COLO829 (cell line): ENCODE results near the gene LRRN4CL.

Source experiments
- DNase-seq: peaks from one replicate; pipeline ENCODE4 v3.0.0; 2012; ENCODE audit warnings: low spot score

Gene LRRN4CL

GRCh38 chr11:62646825-62647608, 42.3 kb downstream of the LRRN4CL start:
- DNase-seq = no peak

DNA sequence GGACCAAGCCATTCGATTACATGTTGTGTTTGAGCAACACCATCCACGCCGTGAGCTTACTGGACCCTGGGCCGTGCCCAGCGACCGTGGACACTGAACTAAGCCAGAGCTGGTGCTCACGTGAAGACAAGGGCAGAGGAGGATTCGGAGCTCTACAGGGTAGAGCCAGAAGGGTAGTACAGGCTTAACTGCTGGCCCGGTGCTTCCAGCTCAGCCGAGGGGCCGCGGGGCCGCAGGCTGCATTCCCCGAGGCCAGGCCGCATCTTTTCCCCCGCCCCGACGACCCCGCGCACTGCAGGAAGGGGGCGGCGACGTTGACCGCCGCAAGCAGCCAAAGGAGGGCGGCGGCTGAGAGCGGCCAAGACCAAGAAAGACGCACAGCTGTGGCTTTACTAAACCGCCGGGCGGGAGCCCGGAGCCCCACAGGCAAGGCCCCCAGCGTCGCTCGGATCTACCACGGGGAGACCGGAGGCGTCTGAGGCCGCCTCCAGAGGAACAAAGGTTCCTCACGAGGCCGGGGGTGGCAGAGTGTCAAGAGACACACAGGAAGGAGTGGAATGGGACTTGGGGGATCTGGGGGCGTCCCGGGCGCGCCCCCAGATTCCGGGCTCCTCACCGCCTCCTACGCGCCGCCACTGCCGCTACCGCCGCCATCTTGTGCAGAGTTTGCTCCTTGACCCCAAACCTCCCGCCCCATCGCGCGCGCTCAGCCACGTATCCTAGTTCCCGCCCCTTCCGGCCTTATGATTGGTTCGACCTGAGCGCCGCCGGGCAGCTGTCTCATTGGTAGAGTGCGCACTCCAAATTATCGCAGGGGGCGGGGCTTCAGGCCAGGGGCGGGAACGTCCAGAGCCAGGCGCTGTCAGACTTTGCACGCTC, 43.1 kb downstream of the LRRN4CL start, which contains the start of gene GANAB:
Gene GANAB (minus strand): TSS at position 668 of the 879 bp plus-strand sequence. CDS start 14 bp downstream, at position 654.
- DNase-seq = peak; percentile 99

DNA sequence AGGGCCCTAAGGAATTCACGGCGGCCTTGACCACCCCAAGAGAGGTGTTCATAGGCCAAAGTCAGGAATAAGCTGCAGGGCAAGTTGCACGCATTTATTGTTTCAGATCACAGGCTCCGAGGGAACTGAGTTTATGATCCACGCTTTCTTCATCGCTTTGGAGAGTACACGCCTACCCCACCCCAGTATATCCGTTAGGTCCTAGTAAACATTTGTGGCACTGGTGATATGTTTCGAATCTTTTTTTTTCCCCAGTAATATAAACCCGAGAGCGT, 43.7 kb downstream of the LRRN4CL start:
- no peak for DNase-seq

- DNase-seq = no peak
Observed at GRCh38 chr11:62644220-62644619, 45.1 kb downstream of the LRRN4CL start.
